NB4 (cell line): ENCODE results near the gene IGF2BP3.

Experiments
- CTCF ChIP-seq: IDR thresholded peaks from one replicate; pipeline ENCODE4 v1.5.1; 2012; ENCODE audit warnings: low read depth, low read length
- MYC ChIP-seq: IDR thresholded peaks from 2 replicates; pipeline ENCODE4 v1.6.1; 2011; ENCODE audit warnings: low read depth, low read length
- POLR2A ChIP-seq: IDR thresholded peaks from 2 replicates; pipeline ENCODE4 v1.6.1; 2011; ENCODE audit warnings: mild to moderate bottlenecking; ENCODE audit not compliant: insufficient read length; ENCODE audit errors: extremely low read depth
- TF ChIP-seq, protein P1 (sequence below): IDR thresholded peaks from 2 replicates; pipeline ENCODE4 v1.6.1; 2011; ENCODE audit warnings: low read depth, low read length

DNA sequence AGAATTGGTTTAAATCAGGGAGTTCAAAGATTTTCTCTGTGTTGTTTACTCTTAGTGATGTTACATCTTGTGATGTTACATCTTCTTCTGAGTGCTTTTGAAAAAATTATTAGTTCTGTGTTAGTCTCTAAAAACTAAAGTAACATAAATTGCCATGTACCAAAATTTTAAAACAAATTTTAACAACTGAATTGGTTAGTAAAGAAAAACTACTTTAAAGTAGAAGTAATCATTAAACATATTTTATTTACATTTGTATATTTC lies 5.2 kb upstream of the IGF2BP3 start:
- TF ChIP-seq CTCF (no peak), POLR2A (no peak), MYC (no peak)
- TF ChIP-seq, protein P1, sequence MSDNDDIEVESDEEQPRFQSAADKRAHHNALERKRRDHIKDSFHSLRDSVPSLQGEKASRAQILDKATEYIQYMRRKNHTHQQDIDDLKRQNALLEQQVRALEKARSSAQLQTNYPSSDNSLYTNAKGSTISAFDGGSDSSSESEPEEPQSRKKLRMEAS = no peak
